8988T (cell line): Measurements from ENCODE around the gene GON4L.
"Not testable (repeated sequence)": the region's sequence is repeated elsewhere in the genome, so short reads cannot be mapped to it uniquely, and the experiment has no call there.

Experiments used
- DNase-seq: peaks from one replicate; pipeline ENCODE4 v3.0.0; 2011

GON4L gene

GRCh38 chr1:155740995-155741394 lies 116.0 kb downstream of the GON4L start:
- DNase-seq = no peak

- no peak for DNase-seq
Observed at GRCh38 chr1:155729031-155729898, 127.7 kb downstream of the GON4L start.

- no peak for DNase-seq
Observed at GRCh38 chr1:155725142-155725541, 131.9 kb downstream of the GON4L start.

- DNase-seq = no peak
Observed at GRCh38 chr1:155719703-155720102, 137.3 kb downstream of the GON4L start.

- DNase-seq = not testable (repeated sequence)
Observed at GRCh38 chr1:155718524-155719115, 138.4 kb downstream of the GON4L start.

- DNase-seq = no peak
Observed at GRCh38 chr1:155717041-155717440, 140.0 kb downstream of the GON4L start.

GRCh38 chr1:155715777-155716176 lies 141.2 kb downstream of the GON4L start:
- DNase-seq = no peak

- DNase-seq = not testable (repeated sequence)
Observed at GRCh38 chr1:155715056-155715455, 142.0 kb downstream of the GON4L start.

- no peak for DNase-seq
Observed at GRCh38 chr1:155713075-155713474, 143.9 kb downstream of the GON4L start.

GRCh38 chr1:155712636-155713035 lies 144.4 kb downstream of the GON4L start:
- DNase-seq = not testable (repeated sequence)

- not testable (repeated sequence) for DNase-seq
Observed at GRCh38 chr1:155711457-155711856, 145.6 kb downstream of the GON4L start.

GRCh38 chr1:155709391-155709790 lies 147.6 kb downstream of the GON4L start:
- no peak for DNase-seq

- DNase-seq = no peak
Observed at GRCh38 chr1:155706139-155706538, 150.9 kb downstream of the GON4L start.

- DNase-seq = not testable (repeated sequence)
Observed at GRCh38 chr1:155704414-155704813, 152.6 kb downstream of the GON4L start.

GRCh38 chr1:155703216-155703615 lies 153.8 kb downstream of the GON4L start:
- DNase-seq = no peak

- DNase-seq = not testable (repeated sequence)
Observed at GRCh38 chr1:155701675-155702074, 155.3 kb downstream of the GON4L start.
